Islet of Langerhans (tissue), 1 donor: ENCODE measurements around the gene WNT3A.

Experiments used
- FAIRE-seq: peaks from one replicate; lab custom pipeline; 2011; peaks lifted over from hg19 to GRCh38; lab: Jason Lieb, UNC

The WNT3A gene

DNA sequence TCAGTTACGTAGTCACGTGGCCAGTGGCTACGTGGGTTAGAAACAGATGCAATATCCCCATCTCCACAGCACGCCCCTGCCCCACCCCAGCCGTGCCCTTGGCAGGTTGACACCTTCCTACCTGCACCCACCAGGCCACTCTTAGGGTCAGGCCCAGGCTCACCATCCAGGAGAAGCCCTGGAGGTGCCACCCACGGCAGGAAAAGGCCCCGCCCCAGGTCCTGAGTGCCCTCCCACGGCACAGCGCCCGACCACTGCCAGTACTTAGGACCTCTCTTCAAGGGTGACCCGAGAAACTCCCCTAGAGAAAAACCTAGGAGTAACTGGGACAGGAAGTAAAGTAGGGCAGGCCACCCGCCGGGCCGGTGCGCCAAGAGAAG, 94.8 kb downstream of the WNT3A start:
- no peak for FAIRE-seq

DNA sequence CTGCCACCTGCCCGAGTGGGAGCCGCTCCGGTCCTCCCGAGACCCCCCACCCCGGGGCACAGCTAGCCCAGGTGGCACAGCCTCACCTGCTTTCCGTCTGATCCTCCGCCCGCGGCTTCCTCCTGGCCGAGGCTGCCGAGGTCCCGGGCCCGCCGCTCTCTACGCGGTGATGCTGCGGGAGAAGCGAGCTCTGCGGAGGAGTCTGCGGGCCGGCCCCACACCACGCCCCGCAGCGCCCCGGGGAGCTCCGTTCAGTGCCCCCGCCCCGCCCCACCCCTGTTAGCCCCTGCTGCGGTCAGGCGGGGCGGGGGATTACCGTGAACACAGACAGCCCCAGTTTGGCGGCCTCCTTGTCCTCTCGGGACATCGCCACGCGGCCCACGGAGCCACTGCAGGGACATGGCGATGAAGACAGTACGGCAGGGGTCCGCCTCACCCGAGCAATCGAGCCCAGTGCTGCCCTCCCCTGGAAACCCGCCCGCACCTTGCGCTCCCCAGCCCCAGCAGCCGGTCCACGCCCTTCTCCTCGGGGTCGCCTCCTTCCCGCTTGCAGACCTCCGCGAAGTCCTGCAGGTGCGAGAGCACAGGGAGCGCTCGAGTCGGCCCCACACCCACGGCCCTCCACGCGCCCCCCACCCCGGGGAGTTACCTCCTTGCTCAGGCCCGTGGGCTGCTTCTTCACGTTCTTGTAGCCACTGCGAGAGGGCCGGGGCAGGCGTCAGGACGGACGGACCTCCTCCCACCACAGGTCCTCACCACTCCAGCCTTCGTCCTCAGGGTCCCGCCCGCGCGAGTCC, 95.4 kb downstream of the WNT3A start:
- FAIRE-seq, result no peak

DNA sequence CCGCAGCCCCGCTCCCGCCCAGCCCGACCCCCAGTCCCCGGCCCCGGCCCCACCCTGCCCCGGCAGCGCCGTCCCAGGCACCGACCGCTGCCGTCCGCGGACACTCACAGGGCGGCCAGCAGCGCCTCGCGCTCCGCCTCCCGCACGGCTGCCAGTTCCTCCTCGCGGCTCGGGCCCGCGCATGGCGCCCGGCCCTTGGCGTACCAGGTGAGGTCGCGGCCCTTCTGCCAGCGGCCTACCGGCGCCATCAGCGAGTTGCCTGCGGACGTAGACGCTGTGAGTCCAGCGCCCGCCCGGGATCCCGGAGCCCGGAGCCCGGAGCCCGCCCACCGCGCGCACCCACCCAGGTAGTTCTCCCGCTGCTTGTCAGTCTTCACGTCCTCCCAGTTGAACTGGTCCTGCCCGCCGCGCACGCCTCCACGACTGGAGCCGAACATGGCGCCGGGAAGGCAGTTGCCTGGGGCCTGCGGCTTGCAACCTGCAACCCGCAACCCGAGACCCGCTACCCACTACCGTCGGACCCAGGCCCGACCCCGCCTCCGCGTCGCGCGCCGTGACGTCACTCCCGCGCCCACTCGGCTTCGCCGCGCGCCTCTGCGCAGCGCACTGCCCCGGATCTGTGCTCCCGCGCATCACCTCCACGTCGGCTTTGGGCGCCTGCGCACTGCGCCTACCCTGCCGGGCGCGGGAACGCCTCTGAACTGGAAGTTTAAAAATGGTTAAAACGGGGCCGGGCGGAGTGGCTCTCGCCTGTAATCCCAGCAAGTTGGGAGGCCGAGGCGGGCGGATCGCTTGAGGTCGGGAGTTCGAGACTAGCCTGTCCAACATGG, 96.2 kb downstream of the WNT3A start, which contains the start of gene C1orf35:
TSS of gene C1orf35 (minus strand) at position 535 of the 830 bp plus-strand sequence. CDS start at position 437, 98 bp downstream.
- FAIRE-seq, result no peak

DNA sequence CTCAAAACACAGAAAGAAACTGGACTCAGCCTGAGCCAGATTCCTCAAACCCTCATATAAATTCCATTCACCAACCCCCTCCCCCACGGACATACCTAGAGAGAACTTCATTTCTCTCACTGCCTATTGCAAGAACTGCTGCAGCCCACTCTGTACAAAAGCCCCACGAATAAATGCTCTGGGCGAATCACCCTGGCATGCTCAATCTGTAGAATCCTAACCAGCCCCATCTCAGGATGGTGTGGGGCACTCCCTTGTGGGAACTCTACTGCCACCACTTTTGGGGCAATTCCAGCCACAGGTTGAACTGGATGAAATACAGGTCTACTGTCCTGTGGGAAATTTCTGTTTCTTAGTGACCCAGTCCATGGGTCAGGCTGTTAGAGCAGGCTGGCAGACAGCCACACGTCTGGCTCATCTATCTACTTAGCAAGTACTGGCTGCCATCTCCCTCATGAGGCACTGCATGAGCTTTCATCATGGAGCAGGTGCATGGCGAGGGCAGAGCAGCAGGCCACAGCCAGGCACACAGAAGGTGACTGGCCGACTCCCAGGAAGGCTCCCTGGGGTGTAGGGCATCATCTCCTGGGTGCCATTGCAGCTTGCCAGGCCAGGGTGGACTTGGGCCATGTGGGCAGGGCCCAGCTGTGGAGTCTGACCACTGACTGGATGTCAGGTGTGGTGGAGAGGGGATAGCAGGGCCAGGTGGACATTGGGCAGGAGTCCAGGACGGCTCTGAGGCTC, 97.9 kb downstream of the WNT3A start:
- no peak for FAIRE-seq

DNA sequence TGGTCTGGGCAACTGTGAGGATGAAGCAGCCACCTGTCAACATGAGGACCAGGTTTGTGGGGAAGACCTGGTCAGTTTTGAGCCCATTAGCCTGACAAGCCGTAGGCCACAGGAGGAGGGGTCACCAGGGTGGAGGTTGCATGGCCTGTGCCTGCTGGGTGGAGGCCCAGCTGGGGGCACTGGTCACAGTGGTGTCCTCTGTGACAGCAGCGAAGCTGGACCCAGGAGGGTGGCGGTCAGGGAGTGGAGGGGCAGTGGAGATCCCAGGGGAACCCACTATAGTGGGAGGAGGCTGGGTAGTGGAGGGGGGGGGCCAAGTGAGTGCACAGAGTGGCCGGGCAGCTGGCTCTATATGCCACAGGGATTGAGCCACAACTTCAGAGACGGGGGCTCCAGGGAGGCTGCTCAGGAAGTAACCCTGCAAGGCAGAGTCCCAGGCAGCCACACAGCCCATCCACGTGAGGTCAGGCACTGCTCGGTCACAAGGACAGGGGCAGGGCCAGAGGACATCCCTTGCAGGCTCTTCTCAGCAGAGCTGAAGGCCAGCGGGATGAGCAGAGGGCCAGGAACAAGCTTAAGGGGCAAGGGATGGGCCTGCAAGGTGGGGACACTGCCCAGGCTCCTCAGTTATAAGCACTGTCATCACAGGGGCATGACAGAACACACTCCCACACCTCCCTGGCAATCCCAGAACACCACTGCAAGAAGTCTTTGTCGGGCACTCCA, 98.6 kb downstream of the WNT3A start:
- FAIRE-seq, result no peak

DNA sequence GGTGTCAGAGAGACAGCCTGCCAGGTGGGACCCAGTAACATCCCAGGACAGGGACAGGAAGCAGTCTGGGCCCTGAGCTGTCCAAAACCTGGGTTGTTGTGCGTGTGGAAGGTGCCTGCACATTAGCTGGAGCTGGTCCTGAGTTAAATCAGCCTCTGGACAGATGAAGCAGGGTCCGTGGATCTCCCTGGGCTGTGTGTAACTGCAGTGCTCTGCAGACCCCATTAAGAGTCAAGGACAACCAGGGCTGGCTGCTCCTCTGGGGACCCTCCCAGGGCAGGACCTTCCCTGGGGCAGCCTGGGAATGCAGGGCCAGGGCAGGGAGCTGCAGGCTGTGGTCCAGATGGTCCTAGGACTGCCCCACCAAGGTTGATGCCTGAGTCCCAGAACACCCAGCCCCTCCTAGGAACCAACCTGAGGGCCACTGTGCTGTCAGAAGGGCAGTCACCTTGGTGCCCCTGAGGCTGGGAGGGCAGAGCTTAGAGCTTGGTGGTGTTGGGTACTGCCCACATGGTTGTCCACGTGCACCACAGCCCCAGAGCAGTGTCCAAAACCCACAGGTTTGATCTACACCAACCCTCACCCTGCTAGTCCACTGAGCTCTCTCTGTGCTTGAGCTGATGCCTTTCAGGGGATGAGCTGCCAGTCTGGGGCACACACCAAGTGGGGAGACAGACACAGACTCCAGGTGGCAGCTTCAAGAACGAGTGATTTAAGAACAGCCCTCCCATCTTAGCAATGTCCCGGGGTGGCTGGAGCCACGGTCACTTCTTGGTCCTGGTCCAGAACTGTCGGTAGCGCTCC, 99.4 kb downstream of the WNT3A start:
- no peak for FAIRE-seq

DNA sequence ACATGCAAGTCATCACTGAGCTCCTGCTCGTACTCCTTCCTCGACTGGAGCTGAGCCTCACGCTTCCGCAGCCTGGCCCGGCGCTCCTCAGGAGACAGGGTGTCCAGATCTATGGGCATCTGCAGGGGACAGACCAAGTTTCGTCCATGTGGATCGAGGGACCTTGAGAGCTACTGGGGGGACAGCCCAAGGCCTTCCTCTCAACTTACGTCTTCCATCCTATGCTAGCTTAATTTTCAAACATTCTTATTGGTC, 99.9 kb downstream of the WNT3A start:
- no peak for FAIRE-seq

DNA sequence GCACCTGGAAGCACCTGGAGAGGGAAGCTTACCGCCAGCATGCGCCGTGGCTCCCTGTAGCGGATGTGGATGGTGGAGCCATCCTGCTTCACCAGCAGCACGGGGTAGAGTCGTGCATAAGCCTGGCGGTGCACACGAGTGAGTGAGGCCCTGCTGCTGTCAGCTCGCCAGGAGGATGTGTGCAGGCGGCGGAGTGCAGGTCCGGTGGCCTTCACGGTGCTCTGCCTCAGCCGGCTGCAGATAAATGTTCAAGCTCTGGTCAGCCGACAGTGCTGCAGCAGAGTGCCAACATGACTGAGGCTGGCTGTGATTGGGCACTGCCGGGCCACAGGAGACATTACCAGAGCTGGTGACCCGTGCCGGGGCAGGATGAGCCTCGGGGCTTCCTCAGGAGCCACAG, 100.8 kb downstream of the WNT3A start:
- FAIRE-seq, result no peak

DNA sequence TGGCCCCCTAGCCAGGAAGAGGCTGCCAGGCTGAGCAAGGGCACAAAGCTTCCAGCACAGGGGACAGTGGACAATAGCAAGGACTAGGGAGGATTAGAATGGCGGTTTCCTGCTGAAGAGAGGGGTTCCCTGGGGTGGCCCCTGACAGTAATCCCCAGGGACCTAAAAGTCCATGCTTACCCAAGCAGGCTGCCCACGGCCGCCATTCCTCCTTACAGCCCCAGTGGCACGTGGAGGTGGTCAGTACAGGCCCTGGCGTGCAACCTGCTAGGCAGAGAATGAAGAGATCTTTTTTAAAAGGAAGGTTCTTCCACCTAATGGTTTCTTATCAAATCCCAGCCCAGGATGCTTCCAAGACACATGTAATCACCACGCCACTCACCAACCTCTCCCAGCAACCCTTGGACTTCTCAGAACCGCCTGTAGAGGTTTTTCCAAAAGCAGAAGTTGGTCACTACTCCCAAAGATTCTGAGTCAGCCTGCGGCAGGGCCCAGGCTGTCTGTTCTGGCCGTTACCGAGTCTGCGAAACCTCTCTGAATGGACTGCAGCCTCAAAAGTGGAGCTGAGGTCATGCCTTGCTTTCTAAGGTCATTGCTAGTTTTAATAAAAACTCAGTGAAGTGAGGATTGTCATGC, 101.4 kb downstream of the WNT3A start:
- FAIRE-seq, result no peak

DNA sequence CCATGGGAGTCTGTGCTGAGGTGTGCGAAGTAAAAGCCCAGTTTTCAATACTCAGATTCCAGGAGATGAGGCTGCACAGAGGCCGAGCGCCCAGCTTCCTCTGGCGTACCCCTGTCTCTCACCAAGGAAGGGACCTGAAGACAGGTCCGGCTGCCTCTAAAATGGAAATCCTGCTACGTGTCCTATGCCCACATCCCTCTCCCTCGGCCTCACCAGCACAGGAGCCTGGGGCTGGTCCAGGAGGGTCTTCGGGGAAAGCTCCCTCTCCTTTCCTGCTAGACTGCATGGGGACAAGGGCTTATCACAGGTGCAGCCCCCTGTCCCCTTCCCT, 101.9 kb downstream of the WNT3A start:
- no peak for FAIRE-seq

DNA sequence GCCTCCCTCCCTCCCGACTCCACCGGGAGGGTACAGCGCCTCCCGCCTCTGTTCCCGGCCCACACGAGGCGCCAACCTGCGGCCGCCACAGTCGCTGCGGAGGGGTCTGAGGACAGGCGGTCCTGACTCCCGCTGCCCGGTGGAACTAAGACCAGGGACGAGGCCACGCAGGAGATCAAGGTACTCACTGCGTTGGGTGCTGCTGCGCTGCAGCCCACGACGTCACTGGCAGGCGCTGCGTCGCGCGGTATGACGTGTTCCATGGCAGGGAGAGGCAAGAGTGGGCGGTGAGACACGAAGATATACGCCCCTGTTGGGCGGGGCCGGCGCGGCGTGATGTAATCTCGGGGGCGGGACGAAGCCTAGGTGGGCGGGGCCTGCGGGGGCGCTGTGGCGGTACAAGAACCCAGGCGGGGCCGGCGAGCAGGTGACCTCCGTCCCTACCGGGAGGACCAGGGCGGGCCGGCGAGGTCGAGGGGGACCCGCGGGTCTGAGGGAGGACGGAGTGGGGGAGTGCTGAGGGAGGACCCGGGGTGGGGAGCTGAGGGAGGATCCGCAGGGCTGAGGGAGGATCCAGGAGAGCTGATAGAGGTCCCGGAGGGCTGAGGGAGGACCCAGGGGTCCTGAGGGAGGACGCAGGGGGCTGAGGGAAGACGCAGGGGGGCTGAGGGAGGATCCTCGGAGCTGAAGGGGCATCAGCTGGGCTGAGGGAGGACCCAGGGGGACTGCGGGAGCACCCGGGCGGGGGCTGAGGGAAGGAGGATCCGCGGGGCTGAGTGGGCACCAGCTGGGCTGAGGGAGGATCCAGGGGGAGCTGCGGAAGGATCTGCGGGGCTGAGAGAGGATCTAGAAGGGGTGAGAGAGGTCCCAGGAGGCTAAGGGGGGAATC, 102.5 kb downstream of the WNT3A start, which contains the start of gene MRPL55:
TSS of gene MRPL55 (minus strand) at position 227 of the 889 bp plus-strand sequence. CDS start 1,039 bp downstream, outside the sequence.
- no peak for FAIRE-seq

DNA sequence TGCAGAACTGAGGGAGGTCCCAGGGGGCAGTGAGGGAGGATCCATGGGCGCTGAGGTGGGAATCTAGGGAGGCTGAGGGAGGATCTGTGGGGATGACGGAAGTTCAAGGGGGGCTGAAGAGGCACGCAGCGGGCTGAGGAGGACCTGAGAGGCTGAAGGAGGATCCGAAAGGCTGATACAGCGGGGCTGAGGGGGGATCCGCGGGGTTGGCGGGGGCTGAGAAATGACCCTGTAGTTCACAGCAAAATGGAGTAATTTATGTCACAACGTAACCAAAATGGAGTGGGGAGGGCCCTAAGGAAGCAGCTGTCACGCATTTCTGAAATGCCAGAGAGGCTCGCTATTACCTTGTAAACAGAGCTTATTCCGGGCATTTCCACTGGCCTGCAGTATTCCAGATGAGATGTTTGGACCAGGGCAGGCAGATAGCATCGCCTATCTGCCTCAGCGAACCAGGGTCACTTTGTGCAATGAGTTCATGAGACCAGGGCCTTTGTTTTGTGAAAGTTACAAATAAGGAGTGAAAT, 103.2 kb downstream of the WNT3A start:
- no peak for FAIRE-seq

DNA sequence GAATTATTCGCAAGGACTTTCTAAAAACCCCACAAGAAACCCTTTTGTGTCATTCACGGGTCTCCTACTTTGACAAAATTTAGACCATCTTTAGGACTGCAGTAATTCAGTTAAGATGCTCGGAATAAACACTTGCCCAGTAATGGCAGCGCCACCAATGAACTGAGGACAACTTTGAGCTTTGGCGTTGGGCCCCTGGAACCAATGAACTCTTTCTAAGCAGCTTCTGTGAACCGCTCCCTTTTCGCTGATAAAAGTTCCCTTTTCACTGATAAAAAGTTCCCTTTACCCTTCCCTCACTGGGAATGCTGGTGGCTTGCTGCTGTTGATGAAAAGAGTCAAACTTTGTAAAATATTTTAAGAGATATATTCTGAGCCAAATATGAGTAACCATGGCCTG, 103.8 kb downstream of the WNT3A start:
- FAIRE-seq, result no peak
